Adrenal gland (tissue), 12 donors: ENCODE measurements around the gene TWIST2. TPM values are rescaled to one million over a fixed set of nuclear protein-coding genes. Genes with fewer than 3 reads are reported as not detected.

Source experiments
- DNase-seq, 7 donors: peaks; one replicate each; pipeline ENCODE4 v3.0.0-alpha.2; 2019 to 2020
- H3K27ac ChIP-seq, 5 donors: fragments of 200-600 bp; sonication (generic) in 4 of 5; 1 replicate in 3 of 5; 2 replicates in 2 of 5; pipeline versions ENCODE4 v1.5.1 to v1.8.0; 2016 to 2020; ENCODE audit warnings: mild to moderate bottlenecking in 1 of 5
- H3K27me3 ChIP-seq: fragments of 200-600 bp; 2 replicates; pipeline ENCODE4 v1.8.0; 2021
- H3K36me3 ChIP-seq, 2 donors: fragments of 200-600 bp; replicated peaks in 1 of 2; 1 replicate in 1 of 2; 2 replicates in 1 of 2; pipeline versions ENCODE4 v1.5.1 to v1.8.0; 2018 to 2022
- H3K4me1 ChIP-seq, 2 donors: fragments of 200-600 bp; replicated peaks in 1 of 2; 1 replicate in 1 of 2; 2 replicates in 1 of 2; pipeline versions ENCODE4 v1.5.1 to v1.8.0; 2018 to 2021
- H3K4me3 ChIP-seq, 4 donors: fragments of 200-600 bp; sonication (generic) in 3 of 4; one replicate each; pipeline ENCODE4 v1.5.1; 2016 to 2018
- H3K9me3 ChIP-seq, 3 donors: fragments of 200-600 bp; sonication (generic) in 1 of 3; replicated peaks in 1 of 3; 1 replicate in 2 of 3; 2 replicates in 1 of 3; pipeline versions ENCODE4 v1.5.1 to v1.8.0; 2016 to 2021
- POLR2A ChIP-seq, 2 donors: fragments of 450-650 bp; IDR thresholded peaks; one replicate each; pipeline ENCODE4 v1.6.1; 2017; ENCODE audit warnings: antibody characterized with exemption in 2 of 2, mild to moderate bottlenecking in 2 of 2, moderate library complexity in 1 of 2
- WGBS, 4 donors: extraction: QIAGEN DNeasy Blood & Tissue Kit in 2 of 4; methylation state at CpG; one replicate each; pipeline versions ENCODE4 v1.1.5 to v1.1.7; 2013 to 2017; 5-methylcytosine and 5-hydroxymethylcytosine counted together
- intact Hi-C, 2 donors: fragments of 100-400 bp; cut with DNase I; formaldehyde crosslinking; loops; one replicate each; pipeline versions ENCODE4 v1.14.1 to v1.15.0; 2022 to 2023
- polyA plus RNA-seq, 3 donors: library from polyadenylated mRNA; stranded (reverse); fragments of 200-250 nt in 2 of 3; fragments of 350-450 nt in 1 of 3; fragmentation: Illumina TruSeq in 1 of 3; extraction: RNeasy Lipid Tissue Mini Kit (QIAGEN cat#74804) in 1 of 3; gene quantifications; one replicate each; pipeline ENCODE4 v1.2.3, GENCODE V29; 2013 to 2014
- total RNA-seq, 9 donors: library from RNA; depleted of rRNA in 4 of 9; stranded (reverse); fragments of >200 nt in 4 of 9; fragments of 120-200 nt in 1 of 9; fragmentation: NEBNext Ultra II Directional in 1 of 9; extraction: Animal tissue kit (Norgen Biotek cat#: 25700) in 1 of 9; gene quantifications; one replicate each; pipeline versions ENCODE4 v1.1.0 to v1.2.4, GENCODE V29; 2013 to 2023
- TF ChIP-seq, protein P1 (sequence below), 6 experiments: fragments of 450-650 bp in 4 of 6; fragments of 200-600 bp in 2 of 6; sonication (generic) in 1 of 6; IDR thresholded peaks; 1 replicate in 5 of 6; 2 replicates in 1 of 6; pipeline versions ENCODE4 v1.5.1 to v1.8.0; 2016 to 2021; ENCODE audit warnings: antibody characterized with exemption in 6 of 6, mild to moderate bottlenecking in 2 of 6, moderate library complexity in 1 of 6
- donor health status: healthy with polysubstance abuse.
- donor health status: Bipolar disorder and iron deficiency.
- donor health status: DM: yes; HTN: yes; CAD: no.
- donor health status: DM: no; HTN: no; CAD: no.
- donor health status: DM: no; HTN: no; CAD: no.
- donor health status: DM: yes; HTN: yes; CAD: no.

Gene TWIST2
- total and polyA plus RNA-seq, 12 donors, result 1.0 to 20.5 (median 6.0) TPM

DNA sequence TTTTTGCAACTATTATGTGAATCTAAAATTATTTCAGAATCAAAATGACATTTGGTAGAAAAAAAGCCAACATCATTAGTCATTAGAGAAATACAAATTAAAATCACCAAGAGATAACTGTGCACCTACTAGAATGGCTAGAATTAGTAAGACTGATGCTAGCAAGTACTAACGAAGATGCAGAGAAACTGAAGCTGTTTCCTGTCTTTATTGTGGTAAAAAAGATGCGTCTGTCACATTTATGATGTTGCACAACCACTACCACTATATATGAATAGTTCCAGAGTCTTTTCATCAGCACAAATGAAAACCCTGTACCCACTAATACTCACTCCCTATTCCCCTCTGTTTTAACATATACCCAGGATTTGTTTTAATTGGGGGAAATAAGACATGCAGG lies 16.7 kb upstream of the TWIST2 start:
- H3K27me3 ChIP-seq, result peaks cover 6% of the 10 kb centered on the region
- no peaks in the 10 kb centered on the region for H3K9me3 ChIP-seq
- TF ChIP-seq, protein P1, sequence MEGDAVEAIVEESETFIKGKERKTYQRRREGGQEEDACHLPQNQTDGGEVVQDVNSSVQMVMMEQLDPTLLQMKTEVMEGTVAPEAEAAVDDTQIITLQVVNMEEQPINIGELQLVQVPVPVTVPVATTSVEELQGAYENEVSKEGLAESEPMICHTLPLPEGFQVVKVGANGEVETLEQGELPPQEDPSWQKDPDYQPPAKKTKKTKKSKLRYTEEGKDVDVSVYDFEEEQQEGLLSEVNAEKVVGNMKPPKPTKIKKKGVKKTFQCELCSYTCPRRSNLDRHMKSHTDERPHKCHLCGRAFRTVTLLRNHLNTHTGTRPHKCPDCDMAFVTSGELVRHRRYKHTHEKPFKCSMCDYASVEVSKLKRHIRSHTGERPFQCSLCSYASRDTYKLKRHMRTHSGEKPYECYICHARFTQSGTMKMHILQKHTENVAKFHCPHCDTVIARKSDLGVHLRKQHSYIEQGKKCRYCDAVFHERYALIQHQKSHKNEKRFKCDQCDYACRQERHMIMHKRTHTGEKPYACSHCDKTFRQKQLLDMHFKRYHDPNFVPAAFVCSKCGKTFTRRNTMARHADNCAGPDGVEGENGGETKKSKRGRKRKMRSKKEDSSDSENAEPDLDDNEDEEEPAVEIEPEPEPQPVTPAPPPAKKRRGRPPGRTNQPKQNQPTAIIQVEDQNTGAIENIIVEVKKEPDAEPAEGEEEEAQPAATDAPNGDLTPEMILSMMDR (IDR thresholded peaks at IDR 0.05), result no peak
- no peak for TF ChIP-seq POLR2A (IDR thresholded peaks at IDR 0.05)
- DNase-seq, result no peak
- no peak overlapping the region for H3K27ac ChIP-seq
- intact Hi-C loops, result no loop called here
- H3K36me3 ChIP-seq, result no peaks in the 10 kb centered on the region
- WGBS, 4 donors, result 36 to 55% (median 48%) methylated on average over 2 of the region's 2 CpGs
- no peak overlapping the region for H3K4me3 ChIP-seq
- no peaks in the 10 kb centered on the region for H3K4me1 ChIP-seq

DNA sequence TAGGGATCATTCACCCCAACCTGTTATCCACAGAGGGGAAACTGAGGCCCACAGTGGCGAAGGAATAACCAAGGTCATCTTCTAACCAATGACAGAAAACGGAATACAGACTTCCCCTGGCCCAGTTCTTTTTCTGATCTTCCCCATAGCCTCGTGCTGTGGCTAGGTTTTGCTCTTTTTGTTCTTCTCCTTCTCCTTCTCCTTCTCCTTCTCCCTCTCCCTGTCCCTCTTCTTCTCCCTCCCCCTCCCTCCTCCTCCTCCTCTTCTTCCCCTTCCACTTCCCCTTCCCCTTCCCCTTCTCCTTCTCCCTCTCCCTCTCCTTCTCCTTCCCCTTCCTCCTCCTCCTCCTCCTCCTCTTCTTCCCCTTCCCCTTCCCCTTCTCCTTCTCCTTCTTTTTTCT lies 12.9 kb upstream of the TWIST2 start:
- WGBS, 4 donors, result 62 to 88% (median 82%) methylated on average over 3 of the region's 3 CpGs
- DNase-seq, result no peak
- Histone ChIP-seq H3K4me3 (no peak overlapping the region), H3K4me1 (no peaks in the 10 kb centered on the region), H3K9me3 (no peaks in the 10 kb centered on the region), H3K27ac (no peak overlapping the region), H3K36me3 (no peaks in the 10 kb centered on the region), H3K27me3 (no peaks in the 10 kb centered on the region)
- intact Hi-C loops, result no loop called here
- no peak for TF ChIP-seq POLR2A (IDR thresholded peaks at IDR 0.05)
- TF ChIP-seq, protein P1 (IDR thresholded peaks at IDR 0.05), result no peak

DNA sequence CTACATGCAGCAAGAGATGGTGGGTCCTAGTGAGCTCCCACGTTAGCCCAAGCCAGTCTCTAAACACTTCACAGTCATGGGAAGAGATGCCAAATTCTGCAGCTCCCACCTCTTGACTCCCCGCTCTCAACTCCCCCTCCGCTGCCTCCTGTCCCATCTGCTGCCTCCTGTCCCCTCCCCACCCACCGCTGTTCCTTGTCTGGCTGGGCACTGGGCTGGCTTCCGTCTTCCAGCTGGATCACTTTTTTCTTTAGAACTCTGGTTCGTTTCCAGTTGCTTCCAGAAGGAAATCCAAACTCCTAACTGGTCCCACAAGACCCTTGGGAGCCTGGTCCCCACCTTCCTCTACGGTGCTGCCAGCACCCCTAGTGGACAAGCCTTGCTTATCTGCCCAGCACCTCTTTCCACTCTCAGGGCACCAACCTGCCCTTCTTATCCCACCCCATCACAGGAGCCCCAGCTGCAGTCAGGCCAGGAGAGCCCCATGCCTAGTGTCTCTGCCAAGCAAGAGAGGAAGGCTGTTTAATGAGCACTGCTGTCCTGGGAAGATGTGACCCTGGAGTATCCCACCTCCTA lies 12.1 kb upstream of the TWIST2 start:
- H3K27ac ChIP-seq, result no peak overlapping the region
- H3K27me3 ChIP-seq, result no peaks in the 10 kb centered on the region
- no peaks in the 10 kb centered on the region for H3K36me3 ChIP-seq
- 67 to 72% (median 69%) methylated on average over 7 of the region's 7 CpGs for WGBS, 4 donors
- DNase-seq, result no peak
- TF ChIP-seq POLR2A (IDR thresholded peaks at IDR 0.05), result no peak
- TF ChIP-seq, protein P1 (IDR thresholded peaks at IDR 0.05), result no peak
- intact Hi-C loops, result no loop called here
- no peaks in the 10 kb centered on the region for H3K9me3 ChIP-seq
- H3K4me1 ChIP-seq, result no peaks in the 10 kb centered on the region
- no peak overlapping the region for H3K4me3 ChIP-seq

DNA sequence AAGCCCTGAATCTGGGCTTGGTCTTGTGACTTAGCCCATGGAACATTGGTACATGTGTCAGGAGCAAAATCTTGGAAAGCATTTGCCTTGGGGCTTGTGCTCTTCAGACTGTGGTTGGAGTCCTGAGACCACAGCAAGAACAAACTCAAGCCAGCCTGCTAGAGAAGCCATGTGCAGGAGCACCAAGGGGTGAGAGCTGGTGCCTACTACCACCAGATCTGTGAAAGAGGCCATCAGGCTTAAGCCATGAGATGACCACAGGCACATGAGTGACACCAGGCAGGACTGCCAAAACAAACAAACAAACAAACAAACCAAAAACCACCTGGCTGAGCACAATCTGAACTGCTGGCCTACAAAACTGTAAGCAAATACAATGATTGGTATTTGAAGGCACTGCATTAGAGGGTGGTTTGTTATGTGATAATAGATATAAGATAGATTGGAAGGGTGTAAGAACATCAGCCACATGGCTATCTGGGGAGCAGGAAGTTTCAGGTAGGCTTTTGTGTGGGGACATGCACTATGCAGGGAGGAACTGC lies 9.0 kb upstream of the TWIST2 start:
- H3K36me3 ChIP-seq, result no peaks in the 10 kb centered on the region
- no peak for DNase-seq
- TF ChIP-seq POLR2A (IDR thresholded peaks at IDR 0.05), result no peak
- TF ChIP-seq, protein P1 (IDR thresholded peaks at IDR 0.05), result no peak
- H3K9me3 ChIP-seq, result no peaks in the 10 kb centered on the region
- no peak overlapping the region for H3K4me3 ChIP-seq
- no peak overlapping the region for H3K27ac ChIP-seq
- intact Hi-C loops, result no loop called here
- no peaks in the 10 kb centered on the region for H3K4me1 ChIP-seq
- H3K27me3 ChIP-seq, result no peaks in the 10 kb centered on the region
